Measurements from ENCODE around the gene BRD7.

- TF ChIP-seq, protein P1, sequence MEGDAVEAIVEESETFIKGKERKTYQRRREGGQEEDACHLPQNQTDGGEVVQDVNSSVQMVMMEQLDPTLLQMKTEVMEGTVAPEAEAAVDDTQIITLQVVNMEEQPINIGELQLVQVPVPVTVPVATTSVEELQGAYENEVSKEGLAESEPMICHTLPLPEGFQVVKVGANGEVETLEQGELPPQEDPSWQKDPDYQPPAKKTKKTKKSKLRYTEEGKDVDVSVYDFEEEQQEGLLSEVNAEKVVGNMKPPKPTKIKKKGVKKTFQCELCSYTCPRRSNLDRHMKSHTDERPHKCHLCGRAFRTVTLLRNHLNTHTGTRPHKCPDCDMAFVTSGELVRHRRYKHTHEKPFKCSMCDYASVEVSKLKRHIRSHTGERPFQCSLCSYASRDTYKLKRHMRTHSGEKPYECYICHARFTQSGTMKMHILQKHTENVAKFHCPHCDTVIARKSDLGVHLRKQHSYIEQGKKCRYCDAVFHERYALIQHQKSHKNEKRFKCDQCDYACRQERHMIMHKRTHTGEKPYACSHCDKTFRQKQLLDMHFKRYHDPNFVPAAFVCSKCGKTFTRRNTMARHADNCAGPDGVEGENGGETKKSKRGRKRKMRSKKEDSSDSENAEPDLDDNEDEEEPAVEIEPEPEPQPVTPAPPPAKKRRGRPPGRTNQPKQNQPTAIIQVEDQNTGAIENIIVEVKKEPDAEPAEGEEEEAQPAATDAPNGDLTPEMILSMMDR (IDR thresholded peaks at IDR 0.05) = no peak
- TF ChIP-seq EZH2 (IDR thresholded peaks at IDR 0.05; ENCODE audit: borderline replicate concordance, insufficient read depth, low read depth, low read length, poor library complexity, severe bottlenecking) = no peak
Measured at GRCh38 chr16:50296807-50297206, 72.0 kb downstream of the BRD7 start.
